Stimulated activated CD8-positive, alpha-beta memory T cell treated with anti-CD3 and anti-CD28 coated beads, Interleukin-4, amount 100 ng/mL, for 1 hour (primary cell): Measurements from ENCODE around the gene PLA2G4D.
A peak's percentile ranks its signal among the peaks of the same experiment; 100 is the strongest.

Experiments
- DNase-seq, 2 donors: peaks; one replicate each; pipeline ENCODE4 v3.0.0-alpha.2; 2020; ENCODE audit warnings: low read depth in 2 of 2, low spot score in 1 of 2

The PLA2G4D gene, protein sequence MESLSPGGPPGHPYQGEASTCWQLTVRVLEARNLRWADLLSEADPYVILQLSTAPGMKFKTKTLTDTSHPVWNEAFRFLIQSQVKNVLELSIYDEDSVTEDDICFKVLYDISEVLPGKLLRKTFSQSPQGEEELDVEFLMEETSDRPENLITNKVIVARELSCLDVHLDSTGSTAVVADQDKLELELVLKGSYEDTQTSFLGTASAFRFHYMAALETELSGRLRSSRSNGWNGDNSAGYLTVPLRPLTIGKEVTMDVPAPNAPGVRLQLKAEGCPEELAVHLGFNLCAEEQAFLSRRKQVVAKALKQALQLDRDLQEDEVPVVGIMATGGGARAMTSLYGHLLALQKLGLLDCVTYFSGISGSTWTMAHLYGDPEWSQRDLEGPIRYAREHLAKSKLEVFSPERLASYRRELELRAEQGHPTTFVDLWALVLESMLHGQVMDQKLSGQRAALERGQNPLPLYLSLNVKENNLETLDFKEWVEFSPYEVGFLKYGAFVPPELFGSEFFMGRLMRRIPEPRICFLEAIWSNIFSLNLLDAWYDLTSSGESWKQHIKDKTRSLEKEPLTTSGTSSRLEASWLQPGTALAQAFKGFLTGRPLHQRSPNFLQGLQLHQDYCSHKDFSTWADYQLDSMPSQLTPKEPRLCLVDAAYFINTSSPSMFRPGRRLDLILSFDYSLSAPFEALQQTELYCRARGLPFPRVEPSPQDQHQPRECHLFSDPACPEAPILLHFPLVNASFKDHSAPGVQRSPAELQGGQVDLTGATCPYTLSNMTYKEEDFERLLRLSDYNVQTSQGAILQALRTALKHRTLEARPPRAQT

GRCh38 chr15:42094512-42094963 is at the start of gene PLA2G4D:
PLA2G4D (minus strand) TSS chr15:42094562; CDS start chr15:42094459, 103 bp downstream.
- no peak for DNase-seq

DNA sequence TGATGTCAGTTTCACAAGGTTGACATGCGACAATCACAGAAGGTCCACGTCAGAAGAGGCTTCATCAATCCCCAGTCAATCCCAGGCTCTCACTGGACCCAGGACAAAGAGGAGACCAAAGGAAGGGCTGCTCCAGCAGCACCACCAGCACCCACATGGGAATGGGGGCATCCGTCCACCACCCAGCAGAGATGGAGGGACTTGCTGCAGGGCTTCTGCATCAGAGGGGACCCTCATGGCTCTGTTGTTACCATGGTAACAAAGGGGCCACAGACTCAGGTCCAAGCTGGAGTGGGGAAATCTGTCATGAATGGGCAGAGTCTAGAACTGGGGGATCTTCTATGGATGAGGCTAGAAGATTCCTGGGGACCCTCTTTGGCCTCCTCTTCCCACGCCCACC is 49.0 kb upstream of the PLA2G4D start:
- no peak for DNase-seq

DNA sequence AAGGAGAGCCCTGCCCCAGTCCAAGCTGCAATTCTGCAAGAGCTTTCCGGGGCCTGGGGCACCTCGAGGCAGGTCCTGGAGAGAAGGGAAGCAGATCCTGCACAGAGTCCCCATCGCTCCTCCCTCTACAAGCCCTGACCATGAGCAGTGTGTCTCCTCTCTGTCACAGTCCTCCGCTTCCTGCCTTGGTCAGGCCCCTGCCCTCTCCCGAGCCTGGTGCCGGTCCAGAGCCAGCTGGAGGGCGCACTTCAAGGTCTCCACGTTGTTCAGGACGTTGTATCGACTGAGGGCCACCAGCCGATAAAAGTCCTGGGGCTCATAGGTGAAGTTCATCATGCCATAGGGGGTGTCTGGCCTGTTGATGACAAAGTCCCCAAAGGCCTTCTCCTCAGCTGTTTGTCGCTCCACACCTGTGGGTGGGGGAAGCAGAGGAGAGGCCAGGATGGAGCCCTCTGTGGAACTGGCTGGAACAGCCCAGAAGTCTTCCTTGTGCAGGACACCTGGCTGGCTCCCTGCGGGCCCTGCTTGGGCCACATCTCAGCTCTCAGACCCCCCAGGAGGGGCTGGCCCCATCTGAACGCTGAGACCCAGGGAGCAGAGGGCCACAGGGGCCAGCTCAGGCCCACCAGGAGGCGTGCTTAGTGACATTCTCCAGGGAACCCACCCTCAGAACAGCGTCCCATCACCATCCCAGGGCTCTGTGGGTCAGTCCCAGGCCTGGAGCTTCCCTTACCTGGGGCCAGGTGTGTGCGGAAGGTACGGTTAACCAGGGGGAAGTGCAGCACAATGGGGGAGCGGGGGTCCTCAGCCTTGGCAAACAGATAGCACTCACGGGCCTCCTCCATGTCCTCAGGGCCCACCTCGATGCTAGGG is 47.7 kb upstream of the PLA2G4D start:
- no peak for DNase-seq

- DNase-seq, result no peak
Measured at GRCh38 chr15:42141246-42141645, 46.9 kb upstream of the PLA2G4D start.

- DNase-seq, result no peak
Measured at GRCh38 chr15:42140383-42141070, 46.2 kb upstream of the PLA2G4D start.

DNA sequence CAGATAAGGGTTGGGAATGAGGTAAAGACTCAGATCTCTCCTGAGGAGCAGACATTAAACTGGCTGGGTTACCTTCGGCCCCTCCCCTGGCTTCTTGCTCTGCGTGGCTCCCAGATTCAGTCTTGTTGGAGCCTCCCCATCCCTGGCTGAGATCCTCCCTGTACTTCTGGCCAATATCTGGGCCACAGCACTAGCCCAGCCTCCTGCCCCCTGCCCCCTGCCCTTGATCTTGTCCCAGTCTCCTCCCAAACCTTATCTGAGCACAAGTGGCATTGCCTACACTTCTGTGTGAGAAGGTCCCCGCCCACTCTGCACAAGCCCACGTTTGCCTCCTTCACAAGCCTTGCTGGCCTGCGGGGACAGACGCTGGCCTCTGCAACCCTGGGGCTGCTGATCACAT is 45.2 kb upstream of the PLA2G4D start:
- no peak for DNase-seq

GRCh38 chr15:42138968-42139386 is 44.6 kb upstream of the PLA2G4D start:
- DNase-seq, result no peak

DNA sequence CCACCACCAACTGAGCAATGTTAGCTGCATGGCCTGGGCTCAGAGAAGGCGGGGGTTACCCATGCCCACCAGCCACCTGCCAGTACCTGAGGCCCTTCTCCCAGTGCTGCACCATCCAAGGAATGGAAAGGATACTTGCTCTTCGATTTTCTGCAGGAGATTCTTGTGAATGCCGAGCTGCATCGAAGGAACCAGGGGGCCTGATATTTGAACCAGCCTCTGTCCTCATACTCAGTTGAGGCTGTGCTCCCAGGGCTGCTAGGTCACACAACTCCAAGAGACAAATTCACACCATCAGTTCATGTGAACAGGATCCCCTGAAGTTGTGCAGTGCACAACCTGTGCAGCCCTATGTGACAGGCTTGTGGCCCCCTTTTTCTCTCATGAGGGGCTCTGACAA is 44.0 kb upstream of the PLA2G4D start:
- DNase-seq, result no peak

GRCh38 chr15:42137461-42138261 is 43.3 kb upstream of the PLA2G4D start:
- DNase-seq, result no peak

DNA sequence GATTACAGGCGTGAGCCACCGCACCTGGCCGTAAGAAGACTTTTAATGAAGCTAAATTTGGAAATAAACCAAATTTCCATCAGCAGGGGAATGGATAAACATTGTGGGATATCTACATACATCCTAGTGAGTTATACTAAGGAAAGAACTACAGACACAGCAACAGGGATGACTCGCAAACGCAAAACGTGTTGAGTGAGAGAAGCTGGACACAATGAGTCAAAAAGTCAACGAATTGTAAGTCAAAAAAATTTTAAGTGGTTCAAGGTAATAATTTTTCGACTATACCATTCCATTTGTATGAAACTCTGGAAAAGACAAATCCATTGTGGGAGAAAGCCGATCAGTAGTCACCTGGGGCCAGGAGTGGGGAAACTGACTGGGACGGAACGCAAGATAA is 42.2 kb upstream of the PLA2G4D start:
- no peak for DNase-seq

DNA sequence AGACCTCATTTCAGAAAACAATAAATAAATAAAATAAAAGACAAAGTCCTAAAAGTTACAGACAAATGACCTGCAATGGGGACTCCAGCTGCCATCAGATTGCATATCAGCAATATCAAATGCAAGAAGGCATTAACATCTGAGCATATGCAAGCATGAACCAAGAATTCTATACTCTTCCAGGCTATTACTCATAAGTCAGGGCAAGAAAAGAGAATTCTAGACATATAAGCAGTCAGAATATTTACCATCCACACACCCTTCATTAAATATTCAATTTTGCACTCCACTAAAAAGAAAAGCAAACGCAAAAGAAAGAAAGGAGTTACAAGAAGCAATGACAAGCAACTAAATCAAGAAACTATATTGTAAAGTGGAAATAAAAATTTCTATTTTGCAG is 41.0 kb upstream of the PLA2G4D start:
- DNase-seq, result no peak

DNA sequence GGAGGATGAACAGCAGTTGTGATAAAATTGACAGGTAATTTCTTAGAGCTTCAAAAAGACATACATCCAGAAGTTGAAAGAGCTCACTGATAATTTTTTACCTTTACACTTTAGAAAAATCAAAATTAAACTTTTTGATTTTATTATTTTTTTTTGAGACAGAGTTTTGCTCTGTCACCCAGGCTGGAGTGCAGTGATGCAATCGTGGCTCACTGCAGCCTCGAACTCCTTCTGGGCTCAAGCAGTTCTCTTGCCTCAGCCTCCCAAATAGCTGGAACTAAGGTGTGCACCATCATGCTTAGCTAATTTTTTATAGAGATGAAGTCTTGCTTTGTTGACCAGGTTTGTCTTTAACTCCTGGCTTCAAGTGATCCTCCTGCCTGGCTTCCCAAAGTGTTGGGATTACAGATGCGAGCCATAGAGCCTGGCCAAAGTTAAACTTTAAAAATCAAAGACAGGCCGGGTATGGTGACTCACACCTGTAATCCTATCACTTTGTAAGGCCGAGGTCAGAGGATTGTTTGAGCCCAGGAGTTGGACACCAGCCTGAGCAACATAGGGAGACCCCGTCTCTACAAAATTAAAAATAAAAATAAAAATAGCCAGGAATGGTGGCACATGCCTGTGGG is 40.4 kb upstream of the PLA2G4D start:
- DNase-seq, result no peak

- peak in 1 of 2 donors; percentile 15 for DNase-seq
Measured at GRCh38 chr15:42133886-42134502, 39.6 kb upstream of the PLA2G4D start.

DNA sequence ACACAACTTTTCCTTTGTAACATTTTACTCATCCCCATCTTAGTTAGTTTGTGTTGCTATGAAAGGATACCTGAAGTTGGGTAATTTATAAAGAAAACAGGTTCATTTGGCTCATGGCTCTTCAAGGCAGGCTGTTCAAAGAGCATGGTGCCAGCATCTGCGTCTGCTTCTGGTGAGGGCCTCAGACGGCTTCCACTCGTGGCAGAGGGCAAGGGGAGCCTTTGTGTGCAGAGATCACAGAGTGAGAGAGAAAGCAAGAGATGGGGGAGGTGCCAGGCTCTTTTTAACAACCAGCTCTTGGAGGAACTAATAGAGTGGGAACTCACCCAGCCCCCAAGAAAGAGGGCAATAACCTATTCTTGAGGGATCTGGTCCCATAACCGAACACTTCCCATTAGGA is 39.0 kb upstream of the PLA2G4D start:
- DNase-seq, result no peak

DNA sequence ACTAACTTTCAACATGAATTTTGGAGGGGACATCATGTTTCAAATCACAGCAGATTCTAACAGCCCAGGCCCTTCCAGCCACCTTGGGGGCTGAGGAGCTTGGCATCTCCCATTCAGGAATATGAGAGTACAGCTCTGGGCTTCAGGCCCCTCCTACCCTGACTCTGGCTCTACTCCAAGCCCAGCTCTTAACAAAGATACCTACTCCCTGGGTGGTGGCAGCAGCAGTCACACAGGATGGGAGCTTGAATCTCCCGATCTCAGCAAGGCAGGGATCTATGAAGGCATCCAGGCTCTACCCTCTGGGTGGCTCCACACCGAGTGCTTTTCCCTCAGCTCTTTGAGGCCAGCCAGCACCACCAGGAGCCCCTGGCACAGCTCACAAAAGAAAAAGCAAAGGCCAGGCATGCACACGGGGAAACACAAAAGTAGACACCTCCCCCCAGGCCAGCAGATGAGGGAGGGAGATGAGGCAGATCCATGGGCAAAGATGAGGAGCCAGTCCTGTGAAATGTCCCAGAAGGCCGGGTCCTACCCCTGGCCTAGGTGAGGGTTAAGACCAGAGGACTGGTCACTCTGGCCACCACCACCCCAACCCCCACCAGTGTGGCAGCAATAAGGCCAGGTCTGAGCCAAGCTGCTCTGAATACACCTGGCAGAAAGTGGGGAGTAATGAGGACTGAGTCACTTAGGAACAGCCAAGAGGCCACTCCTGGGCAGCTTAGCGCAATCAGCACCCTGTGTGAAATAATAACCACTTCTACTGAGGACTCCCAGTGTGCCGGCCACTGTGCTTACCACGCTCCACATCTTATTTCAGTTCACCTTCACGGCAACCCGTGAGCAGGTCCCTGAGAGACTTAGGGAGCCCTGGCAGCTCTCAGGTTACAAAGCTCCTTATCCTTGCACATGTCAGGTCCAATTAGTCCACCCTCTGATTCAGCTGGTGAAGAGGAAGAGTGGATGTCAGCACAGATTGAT is 37.8 kb upstream of the PLA2G4D start:
- DNase-seq, result no peak

DNA sequence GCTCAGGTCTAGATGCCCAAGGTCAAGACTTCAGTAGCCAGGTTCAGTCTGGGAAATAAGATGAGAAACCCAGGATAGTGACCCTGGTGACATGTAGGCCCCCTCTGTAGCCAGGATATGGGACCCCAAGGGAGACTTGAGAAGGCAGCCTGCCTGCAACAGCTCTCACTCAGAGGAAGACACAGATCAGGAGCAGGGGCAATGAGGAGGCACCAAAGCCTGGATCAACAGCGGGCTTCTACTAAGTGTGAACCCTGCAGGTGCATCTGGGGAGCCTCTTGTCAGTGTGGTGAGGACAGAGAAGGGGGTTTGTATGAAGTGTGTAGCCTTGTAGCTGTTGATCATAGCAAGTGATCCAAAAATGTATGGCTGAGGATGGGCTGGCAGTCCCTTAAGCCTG is 36.6 kb upstream of the PLA2G4D start:
- DNase-seq, result no peak

GRCh38 chr15:42130246-42130986 is 36.1 kb upstream of the PLA2G4D start:
- no peak for DNase-seq
